HG03565 (cell line): ENCODE measurements around the gene EDA.
A peak's percentile ranks its signal among the peaks of the same experiment; 100 is the strongest.

Experiments
- ATAC-seq: cut with Tn5 transposase; IDR thresholded peaks from one replicate; pipeline ENCODE4 v1.9.1; 2021; ENCODE audit warnings: mild to moderate bottlenecking, moderate library complexity; ENCODE audit not compliant: unreplicated experiment

Gene EDA

GRCh38 chrX:70022616-70023015 is 406.7 kb downstream of the EDA start:
- ATAC-seq: no peak

- ATAC-seq: no peak
Measured at GRCh38 chrX:70025464-70025863, 409.6 kb downstream of the EDA start.

GRCh38 chrX:70026112-70026850 is 410.4 kb downstream of the EDA start:
- ATAC-seq: no peak

- ATAC-seq: no peak
Measured at GRCh38 chrX:70026851-70027200, 410.9 kb downstream of the EDA start.

GRCh38 chrX:70029863-70030262 is 413.9 kb downstream of the EDA start:
- no peak for ATAC-seq

GRCh38 chrX:70030301-70030767 is 414.4 kb downstream of the EDA start:
- peak; percentile 62 for ATAC-seq

- no peak for ATAC-seq
Measured at GRCh38 chrX:70032792-70033191, 416.9 kb downstream of the EDA start.

GRCh38 chrX:70033348-70034051 is 417.6 kb downstream of the EDA start:
- ATAC-seq: peak; percentile 61

GRCh38 chrX:70034646-70035045 is 418.7 kb downstream of the EDA start:
- ATAC-seq: no peak

GRCh38 chrX:70038515-70038914 is 422.6 kb downstream of the EDA start:
- ATAC-seq: no peak

- no peak for ATAC-seq
Measured at GRCh38 chrX:70038951-70039350, 423.0 kb downstream of the EDA start.

- ATAC-seq: no peak
Measured at GRCh38 chrX:70039758-70040157, 423.8 kb downstream of the EDA start.

GRCh38 chrX:70041993-70042392 is 426.1 kb downstream of the EDA start:
- no peak for ATAC-seq

GRCh38 chrX:70042399-70043371 is 426.8 kb downstream of the EDA start:
- no peak for ATAC-seq

GRCh38 chrX:70043685-70044084 is 427.8 kb downstream of the EDA start:
- no peak for ATAC-seq

GRCh38 chrX:70044541-70045245 is 428.8 kb downstream of the EDA start:
- no peak for ATAC-seq

GRCh38 chrX:70046978-70047377 is 431.1 kb downstream of the EDA start:
- no peak for ATAC-seq

- ATAC-seq: no peak
Measured at GRCh38 chrX:70049406-70049805, 433.5 kb downstream of the EDA start.

GRCh38 chrX:70049925-70050324 is 434.0 kb downstream of the EDA start, which contains the start of gene AWAT2:
Gene AWAT2 (minus strand): TSS chrX:70049938. CDS start chrX:70049932, 6 bp downstream.
- no peak for ATAC-seq

- no peak for ATAC-seq
Measured at GRCh38 chrX:70052895-70053615, 437.1 kb downstream of the EDA start.
